Measurements from ENCODE around the gene GPR85.
"Not testable (repeated sequence)": the region's sequence is repeated elsewhere in the genome, so short reads cannot be mapped to it uniquely, and the experiment has no call there.

The GPR85 gene

DNA sequence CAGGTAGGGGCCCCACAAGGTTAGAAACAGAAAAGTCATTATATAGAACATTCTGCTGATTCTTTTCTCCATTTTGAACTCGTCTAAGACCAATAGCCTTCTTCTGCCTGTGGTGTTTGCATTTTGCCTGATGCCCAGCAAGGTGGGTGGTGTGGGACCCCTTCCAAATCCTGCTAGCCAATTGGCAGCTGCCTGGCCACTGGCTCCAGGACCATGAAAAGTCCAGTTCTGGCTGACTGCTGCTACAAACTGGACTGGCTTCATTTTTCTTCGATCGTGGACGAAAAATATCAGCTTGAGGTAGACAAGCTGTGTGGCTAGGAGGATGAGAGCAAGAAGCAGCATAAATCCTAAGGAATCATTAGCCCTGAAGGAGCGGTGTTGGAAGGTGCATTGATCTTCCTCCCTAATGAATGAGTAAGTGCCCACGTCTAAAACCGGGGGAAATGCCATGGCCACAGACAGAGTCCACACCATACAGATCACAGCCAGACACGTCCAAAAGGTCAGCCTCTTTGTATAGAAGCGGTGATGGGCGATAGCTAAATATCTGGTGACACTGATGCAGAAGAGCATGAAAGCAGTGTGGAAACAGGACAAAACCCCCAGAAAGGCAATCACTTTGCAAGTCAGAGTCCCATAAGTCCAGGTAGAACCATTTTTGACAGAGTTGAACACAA lies 2.7 kb downstream of the GPR85 start:
- DNase-seq: peak; percentile 33

DNA sequence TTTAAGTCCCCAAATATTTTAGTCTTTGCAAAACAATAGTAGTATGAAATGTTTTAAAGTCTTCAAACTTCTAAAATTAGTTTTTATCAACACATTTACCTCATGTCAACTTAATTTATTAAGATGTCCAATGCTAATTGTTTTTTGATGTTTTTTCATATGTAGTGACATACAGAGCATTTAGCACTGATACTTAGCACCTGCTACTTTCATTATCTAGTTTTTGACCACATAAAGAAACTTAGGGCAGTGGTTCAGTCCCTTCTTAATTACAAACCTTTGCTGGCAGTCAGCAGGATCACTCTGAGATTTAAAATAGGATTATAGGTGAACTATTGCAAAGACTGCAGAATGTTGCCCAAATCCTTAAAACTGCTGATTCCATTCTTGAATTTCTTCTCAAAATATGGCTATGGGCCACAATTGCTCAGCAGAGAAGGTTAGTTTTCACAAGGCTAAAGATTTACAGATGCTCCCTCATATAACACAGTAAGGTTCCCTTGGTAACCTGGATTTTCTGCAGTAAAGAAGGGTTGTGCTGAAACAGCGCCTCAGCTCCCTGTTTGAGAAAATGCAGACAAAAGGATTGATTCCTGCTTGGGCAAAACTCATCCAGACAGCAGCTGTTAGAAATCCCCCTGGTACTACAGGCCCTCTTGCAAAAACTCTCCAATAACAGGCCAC lies 3.4 kb downstream of the GPR85 start:
- no peak for DNase-seq

- DNase-seq: no peak
Measured at GRCh38 chr7:113078331-113078730, 8.3 kb downstream of the GPR85 start.

GRCh38 chr7:113076703-113077102 lies 9.9 kb downstream of the GPR85 start:
- DNase-seq: no peak

DNA sequence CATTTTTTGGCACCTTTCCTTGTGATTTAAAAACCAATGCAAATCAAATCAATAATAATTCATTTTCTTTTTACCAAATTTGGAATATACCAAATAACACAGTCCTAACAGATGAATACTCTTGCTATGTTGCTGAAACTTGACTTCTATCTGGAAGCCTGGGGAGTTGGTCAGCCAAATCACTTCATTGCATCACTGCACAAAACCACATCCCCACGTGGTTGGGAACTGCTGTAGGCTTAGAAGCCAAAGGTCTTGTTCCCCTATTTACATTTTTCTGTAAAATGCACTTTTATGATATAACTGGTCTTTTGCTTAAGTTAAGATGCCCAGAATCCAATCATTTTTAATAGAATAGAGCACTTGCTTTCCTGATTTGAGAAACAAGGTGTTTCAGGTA lies 15.2 kb downstream of the GPR85 start:
- DNase-seq: no peak

- DNase-seq: no peak
Measured at GRCh38 chr7:113062499-113062898, 24.1 kb downstream of the GPR85 start.

- no peak for DNase-seq
Measured at GRCh38 chr7:113060100-113060499, 26.5 kb downstream of the GPR85 start.

GRCh38 chr7:113054938-113055337 lies 31.7 kb downstream of the GPR85 start:
- DNase-seq: no peak

GRCh38 chr7:113054272-113054671 lies 32.4 kb downstream of the GPR85 start:
- DNase-seq: not testable (repeated sequence)

DNA sequence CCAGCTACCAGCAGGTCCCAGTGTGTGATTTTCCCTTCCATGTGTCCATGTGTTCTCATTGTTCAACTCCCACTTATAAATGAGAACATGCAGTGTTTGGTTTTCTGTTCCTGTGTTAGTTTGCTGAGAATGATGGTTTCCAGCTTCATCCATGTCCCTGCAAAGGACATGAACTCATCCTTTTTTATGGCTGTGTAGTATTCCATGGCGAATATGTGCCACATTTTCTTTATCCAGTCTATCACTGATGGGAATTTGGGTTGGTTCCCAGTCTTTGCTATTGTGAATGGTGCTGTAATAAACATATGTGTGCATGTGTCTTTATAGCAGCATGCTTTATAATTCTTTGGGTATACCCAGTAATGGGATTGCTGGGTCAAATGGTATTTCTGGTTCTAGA lies 37.4 kb downstream of the GPR85 start:
- not testable (repeated sequence) for DNase-seq

- DNase-seq: no peak
Measured at GRCh38 chr7:113046453-113046852, 40.2 kb downstream of the GPR85 start.

- DNase-seq: no peak
Measured at GRCh38 chr7:113045379-113045778, 41.2 kb downstream of the GPR85 start.

DNA sequence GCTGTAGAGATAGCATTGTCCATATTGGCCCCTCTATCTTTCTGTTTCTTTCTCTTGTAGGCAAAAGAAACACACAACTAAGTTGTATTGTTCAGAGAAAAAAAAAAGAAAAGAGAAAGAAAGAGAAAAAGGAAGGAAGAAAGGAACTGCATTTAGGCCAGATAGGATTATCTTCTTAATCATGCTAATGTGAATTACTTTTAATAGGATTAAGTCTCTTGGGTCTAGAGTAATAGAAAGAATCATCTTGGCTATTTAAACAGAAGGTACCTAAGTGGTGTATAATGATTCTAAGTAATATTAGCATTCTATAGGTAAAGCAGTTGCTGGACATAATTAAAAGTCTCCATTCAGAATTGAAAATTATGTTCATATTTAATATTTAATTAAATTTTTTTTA lies 42.2 kb downstream of the GPR85 start:
- DNase-seq: no peak

DNA sequence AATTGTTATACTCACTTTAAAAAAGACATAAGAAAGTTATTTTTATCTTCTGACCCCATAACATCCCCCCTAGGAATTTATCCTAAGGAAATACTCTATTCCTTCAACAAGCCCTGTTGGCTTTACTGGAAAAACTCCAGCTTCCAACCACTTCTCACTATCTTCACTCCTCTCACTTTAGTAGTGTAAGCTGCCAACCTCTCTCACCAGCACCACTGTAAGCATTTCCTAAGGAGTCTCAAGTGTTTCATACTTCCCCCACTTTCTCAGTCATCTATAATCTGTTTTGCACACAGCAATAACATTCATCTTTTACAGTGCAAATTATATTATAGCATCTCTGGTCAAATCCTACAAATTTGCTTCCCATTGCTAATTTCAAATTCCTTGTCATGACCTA lies 45.8 kb downstream of the GPR85 start:
- no peak for DNase-seq

- no peak for DNase-seq
Measured at GRCh38 chr7:113033959-113034358, 52.7 kb downstream of the GPR85 start.
